OCI-LY3 (cell line): ENCODE measurements around the gene SLC37A1.

ENCODE experiments used
- H2AFZ ChIP-seq: fragments of 200-600, 300-600 bp; shearing (Covaris generic); 2 replicates; pipeline ENCODE4 v1.6.0; 2014; ENCODE audit warnings: antibody characterized with exemption, low read depth, low read length
- H3K27ac ChIP-seq: fragments of 200-600, 300-600 bp; sonication (generic); 2 replicates; pipeline ENCODE4 v1.5.1; 2014; ENCODE audit warnings: mild to moderate bottlenecking, low read length, moderate library complexity, mixed read lengths
- H3K27me3 ChIP-seq: fragments of 200-600, 300-600 bp; sonication (generic); 2 replicates; pipeline ENCODE4 v1.6.1; 2014; ENCODE audit warnings: low read depth, low read length, mixed read lengths
- H3K36me3 ChIP-seq: fragments of 200-600, 300-600 bp; sonication (generic); replicated peaks from 2 replicates; pipeline ENCODE3; 2014; ENCODE audit warnings: low read depth, low read length, mixed read lengths
- H3K4me1 ChIP-seq: fragments of 300-600, 200-600 bp; sonication (generic); 2 replicates; pipeline ENCODE4 v1.6.1; 2014; ENCODE audit warnings: low read length, mixed read lengths
- H3K4me2 ChIP-seq: fragments of 200-600, 300-600 bp; sonication (generic); 2 replicates; pipeline ENCODE4 v1.6.1; 2014; ENCODE audit warnings: low read length, mixed read lengths
- H3K4me3 ChIP-seq: fragments of 300-600, 200-600 bp; sonication (generic); 2 replicates; pipeline ENCODE4 v1.5.1; 2014; ENCODE audit warnings: antibody characterized with exemption, mild to moderate bottlenecking, low read length, moderate library complexity
- H3K79me2 ChIP-seq: fragments of 300-600, 200-600 bp; shearing (Covaris generic); 2 replicates; pipeline ENCODE4 v1.6.1; 2014; ENCODE audit warnings: mild to moderate bottlenecking, low read length, mixed read lengths
- H3K9ac ChIP-seq: fragments of 300-600, 200-600 bp; shearing (Covaris generic); 2 replicates; pipeline ENCODE4 v1.6.0; 2014; ENCODE audit warnings: mild to moderate bottlenecking, low read length, moderate library complexity
- H3K9me3 ChIP-seq: fragments of 200-600, 300-600 bp; shearing (Covaris generic); 2 replicates; pipeline ENCODE4 v1.6.1; 2014; ENCODE audit warnings: low read length, mixed read lengths; ENCODE audit not compliant: insufficient read depth
- H4K20me1 ChIP-seq: fragments of 200-600, 300-600 bp; sonication (generic); 2 replicates; pipeline ENCODE4 v1.6.1; 2016; ENCODE audit warnings: low read length, mixed read lengths; ENCODE audit not compliant: insufficient read depth
- CTCF ChIP-seq: fragments of 200-600, 300-600 bp; sonication (generic); IDR thresholded peaks from 2 replicates; pipeline ENCODE4 v1.5.1; 2014; ENCODE audit warnings: antibody characterized with exemption, low read length, low read depth
- EZH2phosphoT487 ChIP-seq: fragments of 200-600 bp; shearing (Covaris generic); IDR thresholded peaks from 2 replicates; pipeline ENCODE4 v1.6.1; 2018; ENCODE audit warnings: antibody characterized with exemption, mixed run types, low read depth

The SLC37A1 gene

DNA sequence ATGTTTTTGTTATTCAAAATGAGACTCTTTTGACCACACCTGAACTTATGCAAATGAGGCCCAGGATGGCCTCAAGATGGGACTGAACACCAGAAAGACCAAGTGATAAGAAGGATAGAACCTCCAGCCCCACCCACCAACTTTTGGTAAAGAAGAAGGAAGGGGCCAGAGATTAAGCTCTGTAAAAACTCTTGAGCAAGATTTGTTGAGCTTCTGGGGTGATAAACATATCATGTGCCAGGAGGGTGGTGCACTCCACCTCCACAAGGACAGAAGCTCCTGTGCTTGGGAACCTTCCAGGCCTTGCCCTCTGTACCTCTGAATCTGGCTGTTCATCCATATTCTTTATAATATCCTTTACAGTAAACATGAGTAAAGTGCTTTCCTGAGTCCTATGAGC, 22.9 kb upstream of the SLC37A1 start:
- Histone ChIP-seq H3K4me2 (no peak overlapping the region), H3K36me3 (no peaks in the 10 kb centered on the region), H2AFZ (no peak overlapping the region), H3K9me3 (no peaks in the 10 kb centered on the region), H4K20me1 (no peaks in the 10 kb centered on the region), H3K9ac (no peak overlapping the region), H3K27ac (no peak overlapping the region), H3K79me2 (no peaks in the 10 kb centered on the region), H3K4me1 (peaks cover 5% of the 10 kb centered on the region; the same call in 1 of the 2 replicates), H3K27me3 (no peaks in the 10 kb centered on the region), H3K4me3 (no peak overlapping the region)
- TF ChIP-seq CTCF (no peak), EZH2phosphoT487 (no peak)

GRCh38 chr21:42491328-42491727, 22.3 kb upstream of the SLC37A1 start:
- H3K27me3 ChIP-seq: no peaks in the 10 kb centered on the region
- no peaks in the 10 kb centered on the region for H3K9me3 ChIP-seq
- TF ChIP-seq CTCF: no peak
- no peak for TF ChIP-seq EZH2phosphoT487
- no peak overlapping the region for H3K4me2 ChIP-seq
- H3K27ac ChIP-seq: no peak overlapping the region
- no peak overlapping the region for H2AFZ ChIP-seq
- H3K9ac ChIP-seq: no peak overlapping the region
- no peaks in the 10 kb centered on the region for H4K20me1 ChIP-seq
- H3K4me1 ChIP-seq: peaks cover 5% of the 10 kb centered on the region; the same call in 1 of the 2 replicates
- H3K4me3 ChIP-seq: no peak overlapping the region
- no peaks in the 10 kb centered on the region for H3K36me3 ChIP-seq
- no peaks in the 10 kb centered on the region for H3K79me2 ChIP-seq

GRCh38 chr21:42492201-42492600, 21.5 kb upstream of the SLC37A1 start:
- no peak overlapping the region for H2AFZ ChIP-seq

More at GRCh38 chr21:42492201-42492600, 21.5 kb upstream of the SLC37A1 start:
- TF ChIP-seq EZH2phosphoT487: no peak
- TF ChIP-seq CTCF: no peak
- H3K27ac ChIP-seq: no peak overlapping the region
- H3K4me3 ChIP-seq: no peak overlapping the region
- no peak overlapping the region for H3K4me2 ChIP-seq
- peaks cover 9% of the 10 kb centered on the region for H3K4me1 ChIP-seq
- no peaks in the 10 kb centered on the region for H3K9me3 ChIP-seq
- H3K9ac ChIP-seq: no peak overlapping the region
- no peaks in the 10 kb centered on the region for H3K27me3 ChIP-seq
- H3K79me2 ChIP-seq: no peaks in the 10 kb centered on the region
- no peaks in the 10 kb centered on the region for H4K20me1 ChIP-seq
- no peaks in the 10 kb centered on the region for H3K36me3 ChIP-seq
